ENCODE results near the gene MAPK8.

The MAPK8 gene

DNA sequence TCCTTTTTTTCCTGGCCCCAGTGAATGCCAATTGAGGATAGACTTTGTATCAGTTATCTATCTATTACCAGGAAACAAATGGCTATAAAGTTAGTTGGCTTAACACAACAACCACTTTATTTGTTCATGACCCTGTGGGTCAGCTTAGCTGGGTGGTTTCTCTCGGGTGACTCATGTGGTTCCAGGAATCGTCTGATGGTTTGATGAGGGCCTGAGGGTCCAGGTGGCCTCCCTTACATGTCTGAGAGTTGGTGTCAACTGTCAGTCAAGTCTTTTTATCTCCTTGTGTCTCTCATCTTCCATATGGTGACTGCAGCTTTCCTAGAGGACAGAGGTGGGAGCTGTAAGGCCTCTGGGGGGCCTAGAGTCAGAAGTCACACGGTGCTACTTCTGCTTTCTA is 15.3 kb upstream of the MAPK8 start:
- in situ Hi-C loops (cut with MboI; ENCODE audit: low sequenced_read_pairs), result no loop called here

- in situ Hi-C loops (cut with MboI; ENCODE audit: low sequenced_read_pairs), result no loop called here
These were observed 13.9 kb upstream of the MAPK8 start for GRCh38 chr10:48292616-48293015.

GRCh38 chr10:48294431-48294830 is 12.0 kb upstream of the MAPK8 start:
- in situ Hi-C loops (cut with MboI; ENCODE audit: low sequenced_read_pairs), result no loop called here

DNA sequence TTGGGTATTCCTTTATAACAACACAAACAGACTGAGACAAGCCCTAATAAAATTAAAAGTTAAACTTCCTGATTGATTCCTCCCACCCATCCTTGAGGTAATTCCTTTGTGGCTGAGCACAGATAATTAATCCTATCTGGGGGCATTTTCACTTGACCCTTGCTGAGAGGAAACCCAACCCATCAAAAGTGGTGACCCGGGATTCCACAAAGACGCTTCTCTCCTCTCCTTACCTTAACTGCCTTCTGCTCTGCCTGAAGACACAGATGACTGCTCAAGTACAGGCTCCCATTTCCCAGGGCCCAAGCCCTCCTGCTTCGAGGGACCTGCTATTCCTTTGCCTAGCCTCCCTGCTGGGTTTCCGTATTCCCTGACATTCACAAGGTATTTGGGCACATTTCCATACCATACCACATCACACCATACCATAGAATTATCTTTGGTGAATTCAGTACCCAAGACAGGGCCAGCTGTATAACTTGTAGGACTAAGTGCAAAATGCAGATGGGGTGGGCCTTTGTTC is 9.8 kb upstream of the MAPK8 start:
- in situ Hi-C loops (cut with MboI; ENCODE audit: low sequenced_read_pairs), result no loop called here

GRCh38 chr10:48299066-48299465 is 7.4 kb upstream of the MAPK8 start:
- in situ Hi-C loops (cut with MboI; ENCODE audit: low sequenced_read_pairs), result no loop called here

DNA sequence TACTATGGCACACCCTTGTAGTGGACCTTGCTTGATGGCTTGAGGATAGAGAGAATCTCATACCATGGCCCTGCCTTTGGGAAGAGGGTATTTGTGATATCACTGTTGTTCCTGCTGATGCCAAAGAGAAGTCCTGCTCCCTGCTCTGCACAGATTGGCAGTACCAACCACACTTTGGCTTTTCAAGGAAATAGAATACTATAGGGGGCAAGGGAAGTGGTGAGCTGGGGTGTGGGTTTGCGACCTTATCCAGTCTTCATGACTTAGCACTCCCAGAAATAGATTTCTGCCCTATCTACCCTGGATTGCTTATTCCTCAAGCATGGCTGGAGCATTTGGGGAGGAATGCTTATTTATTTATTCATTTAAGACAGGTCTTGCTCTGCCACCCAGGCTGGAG is 6.8 kb upstream of the MAPK8 start:
- in situ Hi-C loops (cut with MboI; ENCODE audit: low sequenced_read_pairs), result no loop called here

GRCh38 chr10:48300556-48300955 is 5.9 kb upstream of the MAPK8 start:
- in situ Hi-C loops (cut with MboI; ENCODE audit: low sequenced_read_pairs), result no loop called here

DNA sequence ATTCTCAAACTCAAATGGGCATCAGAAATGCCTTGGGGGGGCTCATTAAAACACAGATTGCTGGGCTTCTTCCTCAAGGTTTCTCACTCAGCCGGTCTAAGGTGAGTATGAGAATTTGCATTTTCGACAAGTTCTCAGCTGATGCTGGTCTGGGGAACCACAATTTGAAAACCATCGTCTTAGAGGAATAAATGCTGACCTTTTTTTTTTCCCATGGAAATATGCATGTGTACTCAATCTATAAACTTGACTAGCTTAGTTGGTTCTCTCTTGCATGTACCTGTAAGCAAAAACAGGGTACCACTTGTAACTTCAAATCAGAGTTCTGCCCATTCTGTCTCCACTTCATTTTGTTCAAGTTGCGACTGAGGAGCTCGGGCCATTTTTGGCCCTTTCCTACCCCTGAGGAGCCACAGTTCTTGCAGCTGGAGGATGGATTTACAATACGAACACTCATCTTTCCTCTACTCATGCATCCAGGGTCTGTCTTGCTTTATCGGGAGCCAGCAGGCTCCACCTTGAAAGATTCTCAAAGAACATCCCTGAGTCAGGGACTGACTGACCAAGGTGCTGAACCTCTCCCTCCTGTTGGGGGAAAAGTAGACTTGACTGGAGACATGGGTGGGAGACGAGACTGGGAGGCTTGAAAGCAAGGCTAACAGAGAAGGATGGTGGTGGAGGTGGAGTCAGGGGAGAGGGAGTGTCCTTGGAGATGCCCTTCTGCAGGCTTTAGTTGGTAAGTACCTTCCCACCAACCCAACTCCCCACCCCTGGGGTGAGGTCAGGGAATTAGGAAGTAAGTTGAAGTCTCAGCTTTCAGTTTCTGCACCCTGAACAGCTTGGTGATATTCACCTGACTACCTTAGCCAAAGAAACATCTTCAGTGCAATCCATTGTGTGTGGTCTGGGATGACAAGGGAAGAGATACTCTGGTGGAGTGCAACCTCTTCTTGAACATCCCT is 3.7 kb upstream of the MAPK8 start:
- in situ Hi-C loops (cut with MboI; ENCODE audit: low sequenced_read_pairs), result no loop called here

DNA sequence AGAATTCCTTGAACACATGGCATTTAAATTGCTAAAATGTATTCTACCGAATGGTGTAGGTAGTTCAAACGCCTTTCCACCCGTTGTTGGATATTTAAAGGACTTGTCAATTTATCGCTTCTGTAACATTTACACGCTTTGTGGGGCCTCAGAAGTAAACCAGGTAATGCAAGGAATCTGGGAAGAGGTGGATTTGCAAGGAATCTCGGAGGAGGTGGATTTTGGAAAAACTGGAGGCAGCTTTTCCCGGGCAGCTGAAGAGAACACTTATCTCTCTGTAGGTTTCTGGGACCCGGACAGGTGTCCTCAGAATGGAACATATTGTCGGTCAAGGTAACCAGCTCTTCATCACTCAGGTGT is 592 bp upstream of the MAPK8 start:
- in situ Hi-C loops (cut with MboI; ENCODE audit: low sequenced_read_pairs), result no loop called here

DNA sequence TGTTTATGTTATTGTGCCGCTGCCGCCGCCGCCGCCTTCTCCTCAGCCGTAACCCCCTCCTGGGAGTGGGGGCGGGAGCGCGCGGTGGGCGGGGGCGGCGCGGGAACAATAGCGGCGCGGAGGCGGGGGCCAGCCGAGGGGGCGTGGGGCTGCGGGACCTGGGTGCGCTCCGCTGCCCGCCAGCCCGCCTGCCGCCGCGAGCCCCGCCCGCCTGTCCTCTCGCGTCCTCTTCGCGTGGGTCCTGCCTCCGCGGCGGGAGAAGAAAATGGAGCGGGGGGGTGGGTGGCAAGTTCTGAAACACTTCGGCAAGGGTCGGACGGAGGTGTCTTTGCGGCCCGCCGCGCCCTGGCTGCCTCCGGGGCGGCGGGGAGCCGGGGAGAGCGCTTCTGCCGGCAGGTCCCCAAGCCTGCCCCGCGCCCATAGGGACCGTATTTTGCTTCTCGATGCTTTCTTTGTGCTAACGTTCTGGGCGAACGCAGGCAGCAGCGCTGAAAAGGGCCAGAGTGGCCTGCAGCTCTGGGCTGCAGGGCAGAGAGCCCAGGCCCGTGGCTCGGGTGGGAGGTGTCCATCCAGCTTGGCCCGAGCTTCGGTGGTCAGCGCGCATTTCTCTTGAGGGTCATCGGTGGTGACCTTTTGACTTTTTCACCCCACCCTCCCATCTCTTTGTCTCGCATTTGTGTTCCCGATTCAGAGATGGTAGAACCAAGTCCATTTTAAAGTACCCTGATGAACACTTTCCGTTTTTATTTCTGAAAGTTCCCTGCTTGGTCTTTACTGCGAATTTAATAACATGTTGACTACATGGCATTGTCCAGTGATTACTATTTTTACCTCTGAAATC is 613 bp downstream of the MAPK8 start:
- in situ Hi-C loops (cut with MboI; ENCODE audit: low sequenced_read_pairs), result no loop called here

DNA sequence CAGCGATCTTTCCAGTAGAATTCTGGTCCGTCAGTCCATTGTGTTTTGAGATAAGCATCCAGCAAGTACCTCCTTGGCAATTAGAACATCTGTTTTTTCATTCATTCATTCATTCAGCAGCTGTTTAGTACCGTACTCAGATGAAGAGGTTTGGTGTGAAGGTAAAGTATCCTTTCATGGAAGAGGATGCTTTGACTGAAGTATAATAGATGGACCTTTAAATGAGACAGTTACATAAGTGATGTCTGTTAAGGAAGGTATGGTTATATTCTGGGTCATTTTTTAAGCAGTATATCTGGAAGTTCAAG is 1.2 kb downstream of the MAPK8 start:
- in situ Hi-C loops (cut with MboI; ENCODE audit: low sequenced_read_pairs), result no loop called here

DNA sequence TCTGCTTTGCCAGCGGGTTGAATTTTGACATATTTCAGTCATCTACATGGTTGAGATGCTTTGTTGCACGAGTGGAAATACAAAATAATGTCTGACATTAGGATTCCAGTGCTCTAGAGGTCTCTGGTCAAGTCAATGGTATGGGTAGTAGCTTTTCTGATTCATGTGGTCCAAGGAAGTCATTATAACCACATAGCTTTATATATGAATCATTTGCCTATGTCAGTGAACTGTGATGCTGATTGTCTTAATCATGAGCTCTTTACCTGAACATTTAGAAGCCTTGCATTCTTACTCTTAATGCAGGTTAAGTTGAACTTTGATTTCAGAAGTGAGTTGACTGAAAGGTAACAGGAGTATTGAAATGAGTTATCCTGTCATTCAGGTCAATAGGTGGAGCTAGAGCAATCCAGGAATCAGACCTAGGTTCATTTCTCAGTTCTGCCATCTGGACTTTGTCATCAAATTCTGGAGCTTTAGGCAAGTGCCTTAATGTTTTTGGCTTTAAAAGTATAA is 3.3 kb downstream of the MAPK8 start:
- in situ Hi-C loops (cut with MboI; ENCODE audit: low sequenced_read_pairs), result no loop called here

GRCh38 chr10:48314107-48314506 is 7.6 kb downstream of the MAPK8 start:
- in situ Hi-C loops (cut with MboI; ENCODE audit: low sequenced_read_pairs), result no loop called here

GRCh38 chr10:48316236-48316635 is 9.8 kb downstream of the MAPK8 start:
- in situ Hi-C loops (cut with MboI; ENCODE audit: low sequenced_read_pairs), result no loop called here

- in situ Hi-C loops (cut with MboI; ENCODE audit: low sequenced_read_pairs), result no loop called here
These were observed 11.0 kb downstream of the MAPK8 start for GRCh38 chr10:48317321-48317990.

GRCh38 chr10:48322017-48322416 is 15.5 kb downstream of the MAPK8 start:
- in situ Hi-C loops (cut with MboI; ENCODE audit: low sequenced_read_pairs), result no loop called here

- in situ Hi-C loops (cut with MboI; ENCODE audit: low sequenced_read_pairs), result no loop called here
These were observed 18.1 kb downstream of the MAPK8 start for GRCh38 chr10:48324580-48324979.

DNA sequence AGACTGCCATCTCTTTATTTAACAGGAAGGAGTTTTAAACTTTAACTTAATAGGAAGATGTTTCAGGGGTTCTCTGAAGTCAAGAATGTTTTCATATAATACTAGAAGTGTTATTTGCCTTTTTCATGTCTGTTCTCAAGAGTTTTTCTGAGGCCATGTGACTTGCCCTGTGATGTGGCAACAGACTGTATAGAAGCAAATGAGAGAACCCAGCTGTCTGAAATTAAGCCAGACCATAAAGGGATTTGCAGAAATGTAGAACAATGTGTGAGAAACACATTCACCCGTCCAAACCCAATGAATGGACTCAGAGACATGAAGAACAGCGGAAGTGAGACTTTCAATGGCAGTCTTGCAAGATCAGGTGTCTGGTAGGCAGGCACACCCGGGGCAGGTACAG is 23.8 kb downstream of the MAPK8 start:
- in situ Hi-C loops (cut with MboI; ENCODE audit: low sequenced_read_pairs), result no loop called here

GRCh38 chr10:48331436-48331835 is 25.0 kb downstream of the MAPK8 start:
- in situ Hi-C loops (cut with MboI; ENCODE audit: low sequenced_read_pairs), result no loop called here

DNA sequence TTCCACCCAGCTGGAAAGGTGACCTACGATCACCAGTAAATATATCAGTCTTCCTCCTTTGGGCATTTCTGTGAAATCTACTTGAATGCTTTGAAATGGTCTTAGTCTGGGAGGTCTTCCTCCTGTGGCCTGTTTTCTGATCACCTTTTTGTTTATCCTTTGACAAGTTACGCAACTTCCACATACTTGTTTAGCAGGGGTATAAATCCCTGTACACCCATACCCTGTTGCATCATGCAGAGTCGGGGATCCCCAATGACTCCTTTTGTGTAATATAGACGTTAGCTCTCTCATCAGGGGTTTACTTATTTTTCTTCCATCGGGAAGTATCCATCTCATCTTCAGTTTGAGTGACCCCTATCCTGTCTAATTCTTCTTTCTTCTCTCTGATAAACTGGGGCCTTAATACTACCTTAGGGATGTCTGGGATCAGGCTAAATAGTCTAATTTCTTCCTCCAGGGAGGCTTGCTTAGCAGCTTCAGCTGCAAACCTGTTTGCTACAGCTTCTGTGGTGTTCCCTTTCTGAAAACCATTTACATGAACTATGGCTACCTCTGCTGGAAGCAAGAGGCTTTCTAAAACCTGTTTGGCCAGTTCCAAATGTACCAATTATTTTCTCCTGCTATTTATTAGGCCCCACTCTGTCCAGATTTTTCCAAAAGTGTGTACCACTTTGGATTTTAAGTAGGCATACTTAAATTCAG is 25.8 kb downstream of the MAPK8 start:
- in situ Hi-C loops (cut with MboI; ENCODE audit: low sequenced_read_pairs), result no loop called here

GRCh38 chr10:48332871-48333216 is 26.4 kb downstream of the MAPK8 start:
- in situ Hi-C loops (cut with MboI; ENCODE audit: low sequenced_read_pairs), result no loop called here

Measured in HL-60/S4 (cell line).